ENCODE data around the gene HOXA3. TPM values are rescaled to one million over a fixed set of nuclear protein-coding genes. Genes with fewer than 3 reads are reported as not detected.

HOXA3 gene
- total RNA-seq, 1 donor from 2014 or later = 5.4 TPM

Other genes with a start within 250 kb of the HOXA3 start
- 0.43 and 0.65 TPM in 2 replicates for gene HOXA1, start 56.6 kb downstream of the HOXA3 start, total RNA-seq
- 0.11 and 0.43 TPM in 2 replicates for gene HOXA2, start 49.9 kb downstream of the HOXA3 start, total RNA-seq
- gene HOXA4, start 21.8 kb downstream of the HOXA3 start, total RNA-seq = 0.43 and 0.65 TPM in 2 replicates
- 2.3 and 10.7 TPM in 2 replicates for gene HOXA5, start 8.9 kb downstream of the HOXA3 start, total RNA-seq
- 1.8 and 2.7 TPM in 2 replicates for gene HOXA6, start 4.8 kb downstream of the HOXA3 start, total RNA-seq
- 1.4 and 2.5 TPM in 2 replicates for gene HOXA7, start 4.1 kb upstream of the HOXA3 start, total RNA-seq
- 2.6 and 3.8 TPM in 2 replicates for gene HOXA9, start 13.0 kb upstream of the HOXA3 start, total RNA-seq
- 1.0 and 1.8 TPM in 2 replicates for gene HOXA10, start 21.7 kb upstream of the HOXA3 start, total RNA-seq
- gene HOXA11, start 32.6 kb upstream of the HOXA3 start, total RNA-seq = 0.09 and 0.11 TPM in 2 replicates
- not detected in 2 replicates for gene HOXA13, start 47.5 kb upstream of the HOXA3 start, total RNA-seq
- not detected in 2 replicates for gene EVX1, start 90.2 kb upstream of the HOXA3 start, total RNA-seq